Measurements from ENCODE around the gene CTDSPL.

CTDSPL gene

GRCh38 chr3:38006031-38006430 lies 144.4 kb downstream of the CTDSPL start:
- Histone ChIP-seq H3K79me2 (ENCODE audit: insufficient read depth, low read length) (no peaks in the 10 kb centered on the region), H4K20me1 (ENCODE audit: insufficient read depth, low read length) (peaks cover 17% of the 10 kb centered on the region), H3K9me3 (ENCODE audit: insufficient read depth, low read length, severe bottlenecking) (no peaks in the 10 kb centered on the region), H3K4me3 (ENCODE audit: low read depth in 1 of 2, low read length in 2 of 2) (no peak overlapping the region), H3K27me3 (ENCODE audit: insufficient read depth, low read length, poor library complexity) (no peaks in the 10 kb centered on the region), H3K4me2 (ENCODE audit: insufficient read depth, low read length) (no peak overlapping the region), H3K4me1 (ENCODE audit: insufficient read depth, low read length) (no peaks in the 10 kb centered on the region), H3K27ac (ENCODE audit: low read length) (no peak overlapping the region), H3K9ac (ENCODE audit: low read depth, low read length) (no peak overlapping the region), H3K36me3 (ENCODE audit: insufficient read depth, low read length) (peaks cover 75% of the 10 kb centered on the region), H2AFZ (ENCODE audit: low read depth, low read length) (no peak overlapping the region)
- DNase-seq (no peak), ATAC-seq (ENCODE audit: insufficient read depth, low read depth) (no peak)
- no peak for TF ChIP-seq CTCF (IDR thresholded peaks at IDR 0.05; ENCODE audit: borderline replicate concordance, extremely low read depth, low read length, poor library complexity, severe bottlenecking)
- TF ChIP-seq EZH2 (IDR thresholded peaks at IDR 0.05; ENCODE audit: borderline replicate concordance, low read depth, low read length, severe bottlenecking), result no peak

GRCh38 chr3:38006445-38006995 lies 144.8 kb downstream of the CTDSPL start:
- TF ChIP-seq CTCF (IDR thresholded peaks at IDR 0.05; ENCODE audit: borderline replicate concordance, extremely low read depth, low read length, poor library complexity, severe bottlenecking) (no peak), EZH2 (IDR thresholded peaks at IDR 0.05; ENCODE audit: borderline replicate concordance, low read depth, low read length, severe bottlenecking) (no peak)
- no peak overlapping the region for H3K9ac ChIP-seq (ENCODE audit: low read depth, low read length)
- no peaks in the 10 kb centered on the region for H3K4me1 ChIP-seq (ENCODE audit: insufficient read depth, low read length)
- peaks cover 17% of the 10 kb centered on the region for H4K20me1 ChIP-seq (ENCODE audit: insufficient read depth, low read length)
- H3K27ac ChIP-seq (ENCODE audit: low read length), result no peak overlapping the region
- no peak overlapping the region for H2AFZ ChIP-seq (ENCODE audit: low read depth, low read length)
- DNase-seq (no peak), ATAC-seq (ENCODE audit: insufficient read depth, low read depth) (no peak)
- H3K4me3 ChIP-seq (ENCODE audit: low read depth in 1 of 2, low read length in 2 of 2), result no peak overlapping the region
- H3K79me2 ChIP-seq (ENCODE audit: insufficient read depth, low read length), result no peaks in the 10 kb centered on the region
- no peaks in the 10 kb centered on the region for H3K27me3 ChIP-seq (ENCODE audit: insufficient read depth, low read length, poor library complexity)
- no peaks in the 10 kb centered on the region for H3K9me3 ChIP-seq (ENCODE audit: insufficient read depth, low read length, severe bottlenecking)
- H3K36me3 ChIP-seq (ENCODE audit: insufficient read depth, low read length), result peaks cover 70% of the 10 kb centered on the region
- H3K4me2 ChIP-seq (ENCODE audit: insufficient read depth, low read length), result no peak overlapping the region

- TF ChIP-seq EZH2 (IDR thresholded peaks at IDR 0.05; ENCODE audit: borderline replicate concordance, low read depth, low read length, severe bottlenecking), result no peak
- no peak for TF ChIP-seq CTCF (IDR thresholded peaks at IDR 0.05; ENCODE audit: borderline replicate concordance, extremely low read depth, low read length, poor library complexity, severe bottlenecking)
- H2AFZ ChIP-seq (ENCODE audit: low read depth, low read length), result no peak overlapping the region
- H4K20me1 ChIP-seq (ENCODE audit: insufficient read depth, low read length), result peaks cover 17% of the 10 kb centered on the region
- H3K79me2 ChIP-seq (ENCODE audit: insufficient read depth, low read length), result no peaks in the 10 kb centered on the region
- H3K9me3 ChIP-seq (ENCODE audit: insufficient read depth, low read length, severe bottlenecking), result no peaks in the 10 kb centered on the region
- no peak overlapping the region for H3K4me3 ChIP-seq (ENCODE audit: low read depth in 1 of 2, low read length in 2 of 2)
- no peaks in the 10 kb centered on the region for H3K4me1 ChIP-seq (ENCODE audit: insufficient read depth, low read length)
- no peaks in the 10 kb centered on the region for H3K27me3 ChIP-seq (ENCODE audit: insufficient read depth, low read length, poor library complexity)
- H3K27ac ChIP-seq (ENCODE audit: low read length), result no peak overlapping the region
- no peak overlapping the region for H3K9ac ChIP-seq (ENCODE audit: low read depth, low read length)
- no peak for ATAC-seq (ENCODE audit: insufficient read depth, low read depth)
- H3K36me3 ChIP-seq (ENCODE audit: insufficient read depth, low read length), result peaks cover 58% of the 10 kb centered on the region
- H3K4me2 ChIP-seq (ENCODE audit: insufficient read depth, low read length), result no peak overlapping the region
- no peak for DNase-seq
Observed at GRCh38 chr3:38007754-38008090, 146.0 kb downstream of the CTDSPL start.
